GM18861 (cell line): ENCODE results near the gene KCNV2.

Source experiments
- ATAC-seq: cut with Tn5 transposase; IDR thresholded peaks from one replicate; pipeline ENCODE4 v1.9.1; 2021; ENCODE audit not compliant: unreplicated experiment

The KCNV2 gene

GRCh38 chr9:2758162-2758897, 41.0 kb downstream of the KCNV2 start:
- ATAC-seq = no peak

GRCh38 chr9:2758898-2759510, 41.7 kb downstream of the KCNV2 start:
- no peak for ATAC-seq

GRCh38 chr9:2761424-2761823, 44.1 kb downstream of the KCNV2 start:
- peak; percentile 45 for ATAC-seq

- peak; percentile 54 for ATAC-seq
These were observed 47.0 kb downstream of the KCNV2 start for GRCh38 chr9:2764353-2764752.

GRCh38 chr9:2765250-2765880, 48.1 kb downstream of the KCNV2 start:
- no peak for ATAC-seq

GRCh38 chr9:2767800-2768677, 50.7 kb downstream of the KCNV2 start:
- no peak for ATAC-seq

GRCh38 chr9:2771087-2771486, 53.8 kb downstream of the KCNV2 start:
- no peak for ATAC-seq

GRCh38 chr9:2771661-2772060, 54.4 kb downstream of the KCNV2 start:
- ATAC-seq = no peak

GRCh38 chr9:2777454-2777853, 60.1 kb downstream of the KCNV2 start:
- no peak for ATAC-seq

GRCh38 chr9:2778816-2779215, 61.5 kb downstream of the KCNV2 start:
- no peak for ATAC-seq
